Femur (tissue), 1 donor: Measurements from ENCODE around the gene OTOF.
"Not testable (repeated sequence)": the region's sequence is repeated elsewhere in the genome, so short reads cannot be mapped to it uniquely, and the experiment has no call there.

Experiments used
- DNase-seq: peaks from one replicate; pipeline ENCODE4 v3.0.0-alpha.2; 2017

The OTOF gene

GRCh38 chr2:26479789-26480565, 2.1 kb upstream of the OTOF start:
- DNase-seq: no peak

GRCh38 chr2:26479131-26479788, 1.3 kb upstream of the OTOF start:
- no peak for DNase-seq

DNA sequence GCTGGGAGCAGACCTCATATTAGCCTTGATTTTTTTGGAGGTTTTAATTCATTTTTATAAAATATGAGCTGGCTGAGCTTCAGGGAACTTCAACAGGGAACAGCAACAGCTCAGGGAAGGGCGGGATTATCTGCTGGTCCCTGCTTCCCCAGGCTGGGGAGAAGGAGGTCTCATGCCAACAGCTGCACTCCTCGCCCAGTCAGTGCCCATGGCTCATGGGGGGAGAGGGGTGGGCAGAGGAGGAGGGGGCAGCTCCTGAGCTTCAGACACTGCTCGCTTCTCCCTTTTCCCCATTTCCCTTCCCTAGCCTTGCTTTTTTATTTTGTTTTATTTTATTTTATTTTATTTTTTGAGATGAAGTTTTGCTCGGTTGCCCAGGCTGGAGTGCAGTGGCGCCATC, 442 bp upstream of the OTOF start:
- no peak for DNase-seq

DNA sequence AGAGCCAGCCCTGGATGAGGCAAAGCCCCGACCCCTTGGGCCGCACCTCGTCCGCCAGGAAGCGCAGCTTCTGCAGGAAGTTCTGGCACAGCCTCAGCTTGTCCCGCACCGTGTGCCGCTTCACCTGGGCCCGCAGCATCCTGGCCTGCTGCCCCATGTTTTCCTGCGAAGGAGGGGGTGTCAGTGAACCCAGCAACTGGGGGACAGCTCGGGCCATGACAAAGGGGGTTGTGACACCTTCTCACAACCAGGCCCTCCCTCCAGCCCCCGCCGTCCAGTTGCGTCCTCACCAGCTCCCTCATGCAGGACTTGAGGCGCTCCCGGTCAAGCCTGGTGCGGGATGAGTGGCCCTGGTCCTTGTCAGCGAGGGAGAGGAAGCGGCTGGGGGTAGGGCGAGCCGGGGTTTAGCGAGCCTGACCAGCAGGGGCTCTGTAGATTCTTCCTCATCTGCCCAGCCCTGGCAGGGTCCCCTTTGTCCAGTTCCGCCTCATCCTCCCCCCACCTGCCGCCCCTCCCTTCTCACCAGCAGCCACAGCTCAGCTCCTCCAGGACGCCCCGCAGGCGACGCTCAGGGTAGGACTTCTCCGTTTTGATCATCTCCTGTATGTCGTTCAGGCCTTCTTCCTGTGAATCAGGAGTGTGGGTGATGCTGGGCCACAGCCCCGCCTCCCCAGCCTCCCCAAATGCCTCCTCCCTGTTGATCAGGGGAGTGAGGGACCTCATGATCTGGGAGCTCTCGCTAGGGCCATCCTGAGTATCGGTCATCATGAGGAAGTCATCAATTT, 606 bp downstream of the OTOF start:
- DNase-seq: no peak

- no peak for DNase-seq
These were observed 2.0 kb downstream of the OTOF start for GRCh38 chr2:26475832-26476501.

- no peak for DNase-seq
These were observed 2.9 kb downstream of the OTOF start for GRCh38 chr2:26475037-26475436.

GRCh38 chr2:26474261-26474785, 3.6 kb downstream of the OTOF start:
- no peak for DNase-seq

- no peak for DNase-seq
These were observed 4.1 kb downstream of the OTOF start for GRCh38 chr2:26473796-26474195.

GRCh38 chr2:26472821-26473655, 4.9 kb downstream of the OTOF start:
- DNase-seq: no peak

DNA sequence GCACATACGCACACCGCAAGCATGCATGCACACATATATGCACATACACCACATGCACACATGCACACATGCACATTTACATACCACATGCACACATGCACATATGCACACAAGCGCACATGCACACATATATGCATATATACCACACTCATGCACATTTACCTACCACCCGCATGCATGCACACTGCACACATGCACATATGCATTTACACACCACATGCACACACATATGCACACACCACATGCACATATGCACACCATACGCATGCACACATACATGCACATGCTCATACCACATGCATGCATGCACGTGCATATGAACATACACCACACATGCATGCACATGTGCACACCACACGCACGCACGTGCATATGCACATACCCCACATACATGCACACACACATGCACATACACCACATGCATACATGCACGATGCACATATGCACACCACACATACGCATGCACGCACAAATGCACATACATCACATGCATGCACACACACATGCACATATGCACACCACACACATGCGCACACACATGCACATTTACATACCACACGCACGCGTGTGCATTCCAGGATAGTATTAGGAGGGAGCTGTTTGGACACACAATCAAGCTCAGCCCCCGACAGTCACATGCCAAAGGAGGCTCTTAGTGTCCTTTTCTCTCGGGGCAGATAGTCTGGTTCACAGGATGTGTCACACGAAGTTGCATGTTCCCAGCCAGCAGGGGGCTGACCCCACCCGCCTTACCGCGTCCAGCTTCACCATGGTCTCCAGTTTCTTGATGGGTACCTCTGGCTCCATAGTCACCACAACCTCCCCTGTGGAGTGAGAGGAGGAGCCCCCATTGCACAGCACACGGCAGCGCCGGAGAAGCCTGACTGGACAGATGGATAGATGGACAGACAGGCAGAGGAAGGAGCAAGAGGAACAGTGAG, 5.9 kb downstream of the OTOF start:
- DNase-seq: no peak

DNA sequence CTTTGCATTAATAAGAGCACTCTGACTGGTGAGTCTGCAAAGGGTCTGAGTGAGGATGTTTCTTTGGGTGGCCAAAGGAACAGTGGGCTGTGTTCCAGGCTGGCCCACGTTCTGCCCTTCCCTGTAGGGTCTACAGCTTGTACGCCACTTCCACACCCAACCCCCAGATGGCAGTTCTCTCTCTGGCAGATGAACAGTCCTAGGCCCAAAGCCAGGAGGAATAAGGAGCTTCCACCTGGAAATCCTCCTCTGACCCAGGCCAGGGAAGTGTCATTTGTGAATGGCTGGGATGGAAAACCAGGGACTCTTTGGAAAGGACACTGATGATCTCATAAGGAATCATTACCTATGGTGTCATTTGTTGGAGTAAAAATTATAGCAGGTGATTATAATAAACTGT, 6.6 kb downstream of the OTOF start:
- no peak for DNase-seq

DNA sequence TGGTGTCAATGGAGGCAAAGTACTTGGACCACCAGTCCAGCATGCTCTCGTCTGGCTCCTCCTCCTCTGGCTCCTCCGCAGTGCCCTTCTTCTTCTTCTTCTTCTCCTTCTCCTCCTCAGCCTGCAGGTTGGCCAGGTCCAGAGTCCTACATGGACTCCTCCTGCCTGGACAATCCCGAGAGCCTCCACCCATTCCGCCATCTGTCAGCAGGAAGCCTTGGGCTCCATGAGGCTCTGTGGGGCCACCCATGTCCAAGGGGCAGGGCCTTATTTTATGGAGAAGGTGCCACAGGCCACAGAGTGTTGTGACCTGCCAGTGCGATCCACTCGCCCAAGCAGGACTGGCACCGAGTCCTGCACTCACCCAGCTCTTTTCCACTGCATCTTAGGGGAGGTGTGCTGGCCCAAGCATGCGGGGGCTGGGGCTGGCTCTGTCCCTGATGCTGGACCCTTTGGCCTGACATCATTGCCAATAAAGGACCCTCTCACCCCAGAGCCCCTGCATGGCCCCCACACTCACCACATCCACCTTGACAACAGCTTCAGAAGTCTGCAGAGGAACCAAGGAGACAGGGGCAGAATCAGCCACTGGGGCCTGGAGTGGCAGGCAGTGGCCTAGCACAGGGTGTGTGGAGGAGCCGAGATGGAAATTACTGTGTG, 7.2 kb downstream of the OTOF start:
- no peak for DNase-seq

DNA sequence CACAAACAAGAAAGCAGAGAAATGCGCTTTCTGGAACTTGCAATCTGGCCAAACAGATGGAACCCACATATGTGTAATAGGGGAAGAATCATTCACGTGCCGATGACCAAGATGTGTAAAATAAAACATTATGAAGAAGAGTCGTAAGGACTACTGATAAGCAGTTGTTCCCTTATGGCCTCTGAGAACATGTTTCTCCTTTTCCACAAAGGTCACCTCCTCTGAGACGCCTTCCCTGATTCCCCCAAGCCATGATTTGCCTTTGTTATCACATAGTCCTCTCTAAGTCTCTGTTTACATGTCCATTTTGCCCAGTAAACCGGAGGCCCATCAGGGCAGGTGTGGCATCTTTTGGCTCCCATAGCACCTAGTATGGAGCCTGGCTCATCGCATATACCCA, 8.0 kb downstream of the OTOF start:
- DNase-seq: no peak

DNA sequence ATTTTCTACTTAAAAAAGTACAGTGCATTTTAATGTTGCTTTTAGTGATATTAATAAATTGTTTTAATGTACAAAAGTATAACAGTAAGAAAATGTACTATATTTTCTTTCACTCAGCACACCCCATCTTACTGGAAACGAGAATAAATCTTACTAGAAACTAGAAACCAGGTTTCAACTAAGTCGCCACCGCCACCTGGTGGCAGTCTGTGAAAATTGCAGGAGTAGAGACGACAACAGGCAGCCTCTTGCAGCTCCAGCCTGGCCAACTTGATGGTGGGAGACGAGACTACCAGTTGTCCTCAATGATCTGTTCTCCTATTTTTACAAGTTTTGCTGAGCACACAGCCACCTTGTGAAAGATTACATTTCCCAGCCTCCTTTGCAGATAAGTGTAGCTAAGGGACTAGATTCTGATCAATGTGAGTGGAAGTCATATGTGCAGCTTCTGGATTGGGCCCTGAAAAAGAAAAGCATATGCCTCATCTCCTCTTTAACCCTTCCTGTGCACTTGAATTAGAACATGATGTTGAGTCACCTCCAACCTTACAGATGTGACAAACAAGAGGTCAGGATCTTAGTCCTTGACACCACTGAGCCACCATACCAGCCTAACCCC, 8.7 kb downstream of the OTOF start:
- DNase-seq: peak; percentile 50

DNA sequence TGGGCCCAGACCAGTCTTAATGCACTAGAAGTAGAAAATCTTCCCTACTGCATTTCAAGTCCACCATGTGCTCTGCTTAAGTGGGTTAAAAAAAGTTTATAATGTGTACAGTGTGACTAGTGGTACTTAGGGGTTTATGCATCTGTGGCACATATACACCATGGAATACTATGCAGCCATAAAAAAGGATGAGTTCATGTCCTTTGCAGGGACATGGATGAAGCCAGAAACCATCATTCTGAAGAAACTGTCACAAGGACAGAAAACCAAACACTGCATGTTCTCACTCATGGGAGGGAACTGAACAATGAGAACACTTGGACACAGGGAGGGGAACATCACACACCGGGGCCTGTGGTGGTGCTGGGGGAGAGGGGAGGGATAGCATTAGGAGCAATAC, 9.4 kb downstream of the OTOF start:
- not testable (repeated sequence) for DNase-seq

DNA sequence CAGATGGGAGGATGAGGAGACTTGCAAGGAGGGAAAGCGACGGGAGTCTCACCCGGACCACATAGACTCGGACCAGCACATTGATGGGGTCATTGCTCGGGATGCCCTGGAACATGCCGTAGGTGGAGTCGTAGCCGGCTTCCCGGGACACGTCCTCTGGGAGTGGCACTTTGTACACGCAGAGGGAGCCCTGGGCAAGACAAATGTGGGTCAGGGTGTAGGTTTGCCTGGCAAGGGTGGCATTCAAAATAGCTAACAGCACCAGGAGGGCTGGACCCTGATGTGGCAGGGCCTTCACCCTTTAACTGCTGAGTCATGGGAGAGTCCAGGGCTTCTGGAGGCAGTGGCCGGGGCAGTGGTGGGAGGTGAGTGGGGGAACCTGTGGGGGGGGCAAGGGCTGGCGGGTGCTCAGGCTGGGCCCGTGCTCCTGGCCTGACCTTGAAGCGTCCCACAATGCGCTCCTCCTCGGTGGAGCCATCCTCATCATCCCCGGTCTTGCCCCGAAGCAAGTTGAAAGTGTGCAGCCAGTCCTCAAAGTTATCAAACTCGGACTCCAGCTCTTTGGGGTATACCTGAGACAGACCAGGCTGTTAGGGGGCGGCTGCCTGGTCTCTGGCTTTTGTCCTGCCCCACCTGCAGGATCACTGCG, 11.1 kb downstream of the OTOF start:
- no peak for DNase-seq

DNA sequence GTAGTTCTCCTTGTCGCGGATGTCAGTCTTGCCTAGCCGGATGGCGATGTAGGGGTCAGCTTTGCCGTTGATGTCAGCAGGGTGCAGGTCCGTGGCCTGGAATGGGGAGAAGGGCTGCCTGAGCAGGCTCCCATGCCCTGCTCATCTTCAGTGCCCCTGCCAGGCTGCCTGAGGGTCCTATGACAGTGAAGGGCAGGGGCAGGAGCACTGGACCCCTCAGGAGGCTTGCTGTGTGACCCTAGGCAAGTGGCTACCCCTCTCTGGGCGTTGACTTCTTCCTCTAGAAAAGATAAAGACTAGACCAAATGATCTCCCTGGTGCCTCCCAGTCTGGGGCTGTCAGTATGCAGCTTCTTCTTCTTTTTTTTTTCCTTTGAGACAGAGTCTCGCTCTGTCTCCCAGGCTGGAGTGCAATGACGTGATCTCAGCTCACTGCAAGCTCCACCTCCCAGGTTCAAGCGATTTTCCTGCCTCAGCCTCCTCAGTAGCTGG, 11.9 kb downstream of the OTOF start:
- no peak for DNase-seq

GRCh38 chr2:26465266-26465925, 12.5 kb downstream of the OTOF start:
- DNase-seq: no peak
